BE2C (cell line): Measurements from ENCODE around the gene ELOA2.
A peak's percentile ranks its signal among the peaks of the same experiment; 100 is the strongest.

Experiments used
- DNase-seq: peaks from one replicate; pipeline ENCODE4 v3.0.0-alpha.2; 2020
- H3K27me3 ChIP-seq: fragments of 250-450 bp; sonication (Bioruptor Pico); 2 replicates; pipeline ENCODE4 v1.5.1; 2020; ENCODE audit warnings: mild to moderate bottlenecking
- H3K36me3 ChIP-seq: fragments of 250-450 bp; sonication (Bioruptor Pico); 2 replicates; pipeline ENCODE4 v1.5.1; 2020; ENCODE audit warnings: mild to moderate bottlenecking
- H3K4me1 ChIP-seq: fragments of 250-450 bp; sonication (Bioruptor Pico); 2 replicates; pipeline ENCODE4 v1.5.1; 2020
- H3K4me3 ChIP-seq: 2 replicates; pipeline ENCODE4 v1.5.1; 2011; ENCODE audit warnings: low read depth, low read length
- H3K9me3 ChIP-seq: fragments of 250-450 bp; sonication (Bioruptor Pico); 2 replicates; pipeline ENCODE4 v1.5.1; 2020
- TF ChIP-seq, protein P1 (sequence below): IDR thresholded peaks from 2 replicates; pipeline ENCODE4 v1.5.1; 2012; ENCODE audit warnings: mild to moderate bottlenecking, low read depth, low read length

Gene ELOA2

DNA sequence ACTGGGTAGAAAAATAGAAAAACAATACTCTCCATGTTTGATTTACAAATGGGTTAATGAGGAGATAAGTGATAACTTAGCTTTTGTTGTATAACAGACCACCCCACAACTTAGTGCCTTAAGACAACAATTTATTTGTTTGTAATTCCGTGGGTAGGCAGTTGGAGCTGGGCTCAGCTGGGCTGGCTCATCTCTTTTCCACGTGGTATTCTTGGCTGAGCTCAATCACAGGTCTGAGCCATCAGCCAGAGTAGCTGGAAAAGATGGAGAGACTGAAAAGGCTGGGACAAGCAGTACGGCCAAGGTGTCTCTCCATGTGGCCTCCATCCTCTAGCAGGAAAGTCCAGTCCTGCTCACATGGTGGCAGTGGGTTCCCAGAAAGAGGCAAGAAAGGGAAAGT is 32.2 kb upstream of the ELOA2 start:
- TF ChIP-seq, protein P1, sequence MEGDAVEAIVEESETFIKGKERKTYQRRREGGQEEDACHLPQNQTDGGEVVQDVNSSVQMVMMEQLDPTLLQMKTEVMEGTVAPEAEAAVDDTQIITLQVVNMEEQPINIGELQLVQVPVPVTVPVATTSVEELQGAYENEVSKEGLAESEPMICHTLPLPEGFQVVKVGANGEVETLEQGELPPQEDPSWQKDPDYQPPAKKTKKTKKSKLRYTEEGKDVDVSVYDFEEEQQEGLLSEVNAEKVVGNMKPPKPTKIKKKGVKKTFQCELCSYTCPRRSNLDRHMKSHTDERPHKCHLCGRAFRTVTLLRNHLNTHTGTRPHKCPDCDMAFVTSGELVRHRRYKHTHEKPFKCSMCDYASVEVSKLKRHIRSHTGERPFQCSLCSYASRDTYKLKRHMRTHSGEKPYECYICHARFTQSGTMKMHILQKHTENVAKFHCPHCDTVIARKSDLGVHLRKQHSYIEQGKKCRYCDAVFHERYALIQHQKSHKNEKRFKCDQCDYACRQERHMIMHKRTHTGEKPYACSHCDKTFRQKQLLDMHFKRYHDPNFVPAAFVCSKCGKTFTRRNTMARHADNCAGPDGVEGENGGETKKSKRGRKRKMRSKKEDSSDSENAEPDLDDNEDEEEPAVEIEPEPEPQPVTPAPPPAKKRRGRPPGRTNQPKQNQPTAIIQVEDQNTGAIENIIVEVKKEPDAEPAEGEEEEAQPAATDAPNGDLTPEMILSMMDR, result no peak
- H3K36me3 ChIP-seq, result no peaks in the 10 kb centered on the region
- no peak overlapping the region for H3K4me3 ChIP-seq
- H3K4me1 ChIP-seq, result no peaks in the 10 kb centered on the region
- H3K27me3 ChIP-seq, result no peaks in the 10 kb centered on the region
- DNase-seq, result no peak
- no peaks in the 10 kb centered on the region for H3K9me3 ChIP-seq

DNA sequence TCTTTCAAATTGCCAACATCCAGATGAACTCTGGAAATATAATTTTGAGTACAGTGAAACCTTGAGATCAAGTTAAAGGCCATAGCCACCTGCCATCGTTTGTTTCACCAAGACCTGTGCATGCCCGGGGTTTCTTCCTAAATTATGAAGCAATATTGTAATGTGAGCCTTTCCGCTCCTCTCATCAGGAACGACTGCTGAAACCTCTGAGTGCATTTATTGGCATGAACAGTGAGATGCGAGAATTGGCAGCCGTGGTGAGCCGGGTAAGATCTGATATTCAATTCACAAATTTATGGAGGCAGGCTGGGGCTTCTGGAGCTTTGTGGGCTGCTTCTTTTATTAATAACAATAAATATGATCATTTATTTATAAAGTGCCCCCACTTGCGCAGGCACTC is 27.7 kb upstream of the ELOA2 start:
- DNase-seq, result no peak
- H3K4me1 ChIP-seq, result no peaks in the 10 kb centered on the region
- no peaks in the 10 kb centered on the region for H3K36me3 ChIP-seq
- H3K4me3 ChIP-seq, result no peak overlapping the region
- H3K27me3 ChIP-seq, result no peaks in the 10 kb centered on the region
- no peaks in the 10 kb centered on the region for H3K9me3 ChIP-seq
- TF ChIP-seq, protein P1, result no peak

DNA sequence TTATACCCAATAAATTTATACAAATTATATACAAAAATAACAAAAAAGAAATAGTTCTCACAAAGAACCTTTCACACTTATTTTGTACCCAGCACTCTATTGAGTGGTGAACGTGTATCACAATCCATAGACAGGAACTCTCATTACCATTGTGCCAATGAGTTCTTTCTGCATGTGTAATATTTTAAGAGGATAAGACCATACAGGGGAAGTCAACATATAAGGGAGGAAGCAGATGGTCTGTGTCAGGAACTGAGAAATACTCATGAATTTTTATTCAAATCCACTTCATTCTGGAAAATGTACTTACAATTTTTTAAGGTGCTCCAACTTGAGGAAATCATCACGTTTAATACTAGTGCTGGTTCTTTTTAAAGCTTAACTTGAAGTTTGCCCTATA is 27.1 kb upstream of the ELOA2 start:
- DNase-seq, result no peak
- no peaks in the 10 kb centered on the region for H3K27me3 ChIP-seq
- TF ChIP-seq, protein P1, result no peak

DNA sequence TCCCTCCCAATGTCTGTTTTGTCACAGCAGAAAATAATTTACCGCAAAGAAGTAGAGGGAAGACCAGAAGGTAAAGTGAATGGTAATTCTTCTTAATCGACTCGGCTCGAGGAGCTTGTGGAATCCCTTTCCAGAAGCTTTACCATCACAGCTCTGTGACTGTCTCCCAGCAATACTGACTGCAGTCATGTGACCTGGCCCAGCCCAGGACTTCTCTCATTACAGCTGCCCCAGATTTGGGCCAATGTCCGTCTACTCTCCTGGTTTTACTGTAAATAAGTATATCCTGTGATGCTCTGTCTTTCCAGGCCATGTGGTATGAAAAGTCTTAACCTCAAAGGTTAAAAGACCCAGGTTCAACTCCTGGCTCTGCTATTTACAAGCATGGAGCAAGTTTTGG is 18.9 kb upstream of the ELOA2 start:
- Histone ChIP-seq H3K36me3 (no peaks in the 10 kb centered on the region), H3K27me3 (no peaks in the 10 kb centered on the region), H3K9me3 (no peaks in the 10 kb centered on the region), H3K4me1 (no peaks in the 10 kb centered on the region), H3K4me3 (no peak overlapping the region)
- DNase-seq, result no peak
- TF ChIP-seq, protein P1, result no peak

More for the DNA sequence above, 27.1 kb upstream of the ELOA2 start:
- Histone ChIP-seq H3K36me3 (no peaks in the 10 kb centered on the region), H3K4me3 (no peak overlapping the region), H3K9me3 (no peaks in the 10 kb centered on the region), H3K4me1 (no peaks in the 10 kb centered on the region)

DNA sequence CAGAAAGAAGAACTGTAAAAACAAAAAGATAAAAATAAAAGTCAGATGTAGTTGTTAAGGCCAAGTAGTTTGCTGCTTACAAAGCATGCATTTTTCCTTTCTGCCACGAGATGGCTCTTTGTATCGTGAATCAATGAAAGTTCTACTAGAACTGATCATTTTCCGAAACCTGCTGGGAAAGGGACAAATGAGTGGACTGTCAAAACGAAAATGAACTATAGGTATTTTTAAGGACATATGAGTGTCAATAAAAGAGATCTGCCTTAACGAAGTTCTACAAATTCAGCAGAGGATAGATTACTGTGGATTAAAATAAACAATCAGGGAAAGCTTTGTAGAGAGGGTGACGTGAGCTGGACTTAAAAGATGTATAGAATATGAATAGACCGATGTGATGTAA is 15.0 kb upstream of the ELOA2 start:
- H3K9me3 ChIP-seq, result no peaks in the 10 kb centered on the region
- H3K36me3 ChIP-seq, result no peaks in the 10 kb centered on the region
- DNase-seq, result peak; percentile 15
- no peaks in the 10 kb centered on the region for H3K27me3 ChIP-seq
- H3K4me3 ChIP-seq, result no peak overlapping the region
- no peaks in the 10 kb centered on the region for H3K4me1 ChIP-seq
- TF ChIP-seq, protein P1, result peak; percentile 61

DNA sequence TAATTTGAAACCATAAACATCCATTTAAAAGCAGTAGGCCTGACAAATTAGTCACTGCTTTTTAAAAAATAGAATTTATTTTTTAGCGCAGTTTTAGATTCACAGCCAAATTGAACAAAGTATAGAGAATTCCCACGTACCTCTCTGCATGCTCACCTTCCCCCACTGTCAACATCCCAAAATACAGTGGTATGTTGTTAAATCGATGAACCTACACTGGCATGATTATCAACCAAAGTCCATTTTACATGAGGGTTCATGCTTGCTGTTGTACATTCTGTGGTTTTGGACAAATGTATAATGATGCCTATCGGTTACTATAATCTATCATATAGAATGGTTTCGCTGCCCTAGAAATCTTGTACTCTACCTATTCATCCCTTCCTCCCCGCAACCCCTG is 5.6 kb upstream of the ELOA2 start:
- TF ChIP-seq, protein P1, result no peak
- DNase-seq, result no peak
- no peaks in the 10 kb centered on the region for H3K9me3 ChIP-seq
- no peaks in the 10 kb centered on the region for H3K4me1 ChIP-seq
- no peaks in the 10 kb centered on the region for H3K27me3 ChIP-seq
- no peaks in the 10 kb centered on the region for H3K36me3 ChIP-seq
- no peak overlapping the region for H3K4me3 ChIP-seq
